Osteocyte (in vitro differentiated cells): ENCODE data around the gene RFT1. TPM values are rescaled to one million over a fixed set of nuclear protein-coding genes. Genes with fewer than 3 reads are reported as not detected.

ENCODE experiments used
- DNase-seq: peaks from one replicate; pipeline ENCODE4 v3.0.0; 2021; ENCODE audit warnings: mixed read lengths; ENCODE audit not compliant: unreplicated experiment; ENCODE audit errors: extremely low spot score
- H3K27ac Mint-ChIP-seq: one replicate; pipeline ENCODE4 v1.8.0; 2021; ENCODE audit warnings: mild to moderate bottlenecking, mixed read lengths; ENCODE audit not compliant: unreplicated experiment
- H3K27me3 Mint-ChIP-seq: one replicate; pipeline ENCODE4 v1.8.0; 2021; ENCODE audit warnings: mixed read lengths; ENCODE audit not compliant: unreplicated experiment
- H3K36me3 Mint-ChIP-seq: one replicate; pipeline ENCODE4 v1.8.0; 2021; ENCODE audit warnings: mixed read lengths; ENCODE audit not compliant: unreplicated experiment
- H3K4me1 Mint-ChIP-seq: one replicate; pipeline ENCODE4 v1.8.0; 2021; ENCODE audit warnings: mixed read lengths; ENCODE audit not compliant: unreplicated experiment
- H3K4me3 Mint-ChIP-seq: one replicate; pipeline ENCODE4 v1.8.0; 2021; ENCODE audit warnings: mild to moderate bottlenecking, moderate library complexity, mixed read lengths; ENCODE audit not compliant: unreplicated experiment
- H3K9me3 Mint-ChIP-seq: one replicate; pipeline ENCODE4 v1.8.0; 2021; ENCODE audit warnings: mixed read lengths; ENCODE audit not compliant: unreplicated experiment
- total RNA-seq: library from RNA; stranded (reverse); gene quantifications from 2 replicates; pipeline ENCODE4 v1.2.1, GENCODE V29; 2021
- TF ChIP-seq, protein P1 (sequence below): fragments of 200-600 bp; sonication (generic); IDR thresholded peaks from 2 replicates; pipeline ENCODE4 v1.5.0; 2021; ENCODE audit warnings: antibody characterized with exemption, mild to moderate bottlenecking, moderate library complexity

RFT1 gene
- total RNA-seq, 1 donor from 2014 or later, result 21.4 TPM

DNA sequence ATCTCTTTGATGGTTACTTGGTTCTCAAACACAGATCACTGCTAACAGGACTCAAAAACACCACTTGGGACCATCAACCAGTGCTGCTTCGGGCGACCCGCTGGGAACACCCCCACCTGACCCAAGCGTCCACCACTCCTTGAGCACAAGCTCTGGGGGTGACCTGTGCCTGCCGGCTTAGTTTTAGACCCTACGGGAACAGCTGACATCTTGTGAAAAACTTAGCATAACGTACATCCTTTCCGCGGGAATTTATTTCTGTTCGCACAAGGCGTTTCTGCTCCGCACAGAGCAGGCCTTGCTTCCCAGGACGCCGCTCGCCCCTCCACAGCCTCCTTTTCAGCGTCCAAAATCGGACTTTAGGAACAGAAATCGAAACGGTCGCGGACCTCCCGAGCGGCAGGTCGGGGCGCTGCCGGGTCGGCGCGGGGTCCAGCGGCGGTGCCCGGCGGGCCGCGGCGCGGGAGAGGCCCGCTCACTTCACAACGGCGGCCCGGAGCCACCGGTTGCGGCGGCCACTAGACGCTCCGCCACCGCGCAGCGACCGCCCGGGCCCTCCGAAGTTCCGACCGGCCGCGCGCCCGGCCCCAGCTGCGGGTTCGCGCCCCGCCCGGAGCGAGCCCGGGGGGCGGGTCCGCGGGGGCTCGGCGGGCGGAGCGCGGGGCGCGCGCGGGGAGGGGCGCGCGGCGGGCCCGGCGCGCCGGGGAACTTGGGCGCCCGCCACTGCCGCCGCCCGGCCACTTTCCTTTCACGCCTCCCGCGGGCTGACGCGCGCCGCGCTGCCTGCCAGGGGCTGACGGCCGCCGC is 85.3 kb downstream of the RFT1 start:
- Mint-ChIP-seq H3K9me3 (no peaks in the 10 kb centered on the region), H3K36me3 (no peaks in the 10 kb centered on the region), H3K4me1 (peaks cover 20% of the 10 kb centered on the region), H3K27me3 (no peaks in the 10 kb centered on the region), H3K4me3 (peak overlapping the region; percentile 85), H3K27ac (peak overlapping the region; percentile 88)
- TF ChIP-seq, protein P1, sequence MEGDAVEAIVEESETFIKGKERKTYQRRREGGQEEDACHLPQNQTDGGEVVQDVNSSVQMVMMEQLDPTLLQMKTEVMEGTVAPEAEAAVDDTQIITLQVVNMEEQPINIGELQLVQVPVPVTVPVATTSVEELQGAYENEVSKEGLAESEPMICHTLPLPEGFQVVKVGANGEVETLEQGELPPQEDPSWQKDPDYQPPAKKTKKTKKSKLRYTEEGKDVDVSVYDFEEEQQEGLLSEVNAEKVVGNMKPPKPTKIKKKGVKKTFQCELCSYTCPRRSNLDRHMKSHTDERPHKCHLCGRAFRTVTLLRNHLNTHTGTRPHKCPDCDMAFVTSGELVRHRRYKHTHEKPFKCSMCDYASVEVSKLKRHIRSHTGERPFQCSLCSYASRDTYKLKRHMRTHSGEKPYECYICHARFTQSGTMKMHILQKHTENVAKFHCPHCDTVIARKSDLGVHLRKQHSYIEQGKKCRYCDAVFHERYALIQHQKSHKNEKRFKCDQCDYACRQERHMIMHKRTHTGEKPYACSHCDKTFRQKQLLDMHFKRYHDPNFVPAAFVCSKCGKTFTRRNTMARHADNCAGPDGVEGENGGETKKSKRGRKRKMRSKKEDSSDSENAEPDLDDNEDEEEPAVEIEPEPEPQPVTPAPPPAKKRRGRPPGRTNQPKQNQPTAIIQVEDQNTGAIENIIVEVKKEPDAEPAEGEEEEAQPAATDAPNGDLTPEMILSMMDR, result no peak
- DNase-seq, result no peak

DNA sequence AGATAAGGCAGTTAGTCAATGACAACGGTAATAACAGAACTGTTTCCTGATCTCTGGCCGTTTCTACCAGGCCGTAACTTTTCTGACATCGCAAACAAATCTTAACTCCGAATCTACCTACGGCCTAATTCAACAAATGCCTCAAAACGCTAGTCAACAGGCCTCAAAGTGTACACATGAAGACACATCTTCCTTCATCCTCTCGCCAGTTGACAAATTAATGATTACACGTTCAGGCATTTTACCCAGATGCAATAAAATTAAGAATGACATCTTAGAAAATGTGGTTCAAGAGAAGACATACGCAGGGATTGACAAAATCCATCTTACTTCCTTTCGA is 85.9 kb downstream of the RFT1 start:
- peak overlapping the region; percentile 85 for H3K4me3 Mint-ChIP-seq
- H3K27me3 Mint-ChIP-seq, result no peaks in the 10 kb centered on the region
- H3K27ac Mint-ChIP-seq, result peak overlapping the region; percentile 88
- H3K36me3 Mint-ChIP-seq, result no peaks in the 10 kb centered on the region
- TF ChIP-seq, protein P1, result no peak
- DNase-seq, result no peak
- H3K4me1 Mint-ChIP-seq, result peaks cover 22% of the 10 kb centered on the region
- no peaks in the 10 kb centered on the region for H3K9me3 Mint-ChIP-seq

- Mint-ChIP-seq H3K4me1 (peaks cover 22% of the 10 kb centered on the region), H3K9me3 (no peaks in the 10 kb centered on the region), H3K36me3 (no peaks in the 10 kb centered on the region), H3K27ac (no peak overlapping the region), H3K27me3 (no peaks in the 10 kb centered on the region), H3K4me3 (no peak overlapping the region)
- TF ChIP-seq, protein P1, result no peak
- no peak for DNase-seq
Observed at GRCh38 chr3:53043738-53044137, 86.5 kb downstream of the RFT1 start.

DNA sequence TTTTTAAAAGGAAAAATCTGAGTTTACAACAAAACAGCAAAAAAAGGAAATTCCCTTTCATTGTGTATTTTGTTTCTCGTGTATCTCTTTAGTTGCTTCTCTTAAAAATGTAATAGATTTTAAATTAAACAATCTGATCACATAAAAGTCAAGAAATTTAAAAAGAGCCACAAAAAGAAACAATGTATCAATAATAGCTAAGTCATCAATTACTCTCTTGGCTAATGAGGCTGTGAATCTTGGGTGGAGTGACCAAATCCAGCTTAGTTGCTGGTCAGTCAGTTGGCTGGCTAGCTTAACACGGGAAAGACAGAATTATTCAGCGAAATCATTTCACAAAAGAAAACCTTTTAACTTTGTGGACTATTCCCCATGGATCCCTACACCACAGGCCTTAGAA is 87.6 kb downstream of the RFT1 start:
- Mint-ChIP-seq H3K36me3 (no peaks in the 10 kb centered on the region), H3K4me3 (no peak overlapping the region), H3K4me1 (peaks cover 22% of the 10 kb centered on the region), H3K27me3 (no peaks in the 10 kb centered on the region), H3K27ac (no peak overlapping the region), H3K9me3 (no peaks in the 10 kb centered on the region)
- no peak for DNase-seq
- TF ChIP-seq, protein P1, result no peak

GRCh38 chr3:53040351-53040820 is 89.8 kb downstream of the RFT1 start:
- no peaks in the 10 kb centered on the region for H3K27me3 Mint-ChIP-seq
- no peaks in the 10 kb centered on the region for H3K36me3 Mint-ChIP-seq
- peaks cover 20% of the 10 kb centered on the region for H3K4me1 Mint-ChIP-seq
- peak overlapping the region; percentile 2 for H3K27ac Mint-ChIP-seq
- H3K4me3 Mint-ChIP-seq, result no peak overlapping the region
- no peaks in the 10 kb centered on the region for H3K9me3 Mint-ChIP-seq
- TF ChIP-seq, protein P1, result no peak
- DNase-seq, result no peak
